Activated naive CD4-positive, alpha-beta T cell treated with anti-CD3 and anti-CD28 coated beads, Interleukin-2, amount 10 ng/mL, durations not matched to agents 7 days and 5 days (primary cell): Measurements from ENCODE around the gene KRT79.

ENCODE experiments used
- CTCF ChIA-PET: fragments of 350-600 bp; sonication (Branson Sonifier 250); formaldehyde crosslinking; loops from one replicate; lab custom pipeline; 2021; ENCODE audit warnings: antibody characterized with exemption; lab: Charles Lee
- DNase-seq: peaks from one replicate; pipeline ENCODE4 v3.0.0-alpha.2; 2020
- H3K27ac Mint-ChIP-seq: one replicate; pipeline ENCODE4 v1.8.0; 2021; ENCODE audit warnings: mild to moderate bottlenecking, moderate library complexity, mixed read lengths
- H3K27me3 Mint-ChIP-seq: one replicate; pipeline ENCODE4 v1.8.0; 2021; ENCODE audit warnings: mild to moderate bottlenecking, mixed read lengths
- H3K36me3 Mint-ChIP-seq: one replicate; pipeline ENCODE4 v1.8.0; 2021; ENCODE audit warnings: mixed read lengths
- H3K4me1 Mint-ChIP-seq: one replicate; pipeline ENCODE4 v1.8.0; 2021; ENCODE audit warnings: mixed read lengths
- H3K4me3 Mint-ChIP-seq: one replicate; pipeline ENCODE4 v1.8.0; 2021; ENCODE audit warnings: mild to moderate bottlenecking, moderate library complexity, mixed read lengths
- H3K9me3 Mint-ChIP-seq: one replicate; pipeline ENCODE4 v1.8.0; 2021; ENCODE audit warnings: mixed read lengths

Gene KRT79

DNA sequence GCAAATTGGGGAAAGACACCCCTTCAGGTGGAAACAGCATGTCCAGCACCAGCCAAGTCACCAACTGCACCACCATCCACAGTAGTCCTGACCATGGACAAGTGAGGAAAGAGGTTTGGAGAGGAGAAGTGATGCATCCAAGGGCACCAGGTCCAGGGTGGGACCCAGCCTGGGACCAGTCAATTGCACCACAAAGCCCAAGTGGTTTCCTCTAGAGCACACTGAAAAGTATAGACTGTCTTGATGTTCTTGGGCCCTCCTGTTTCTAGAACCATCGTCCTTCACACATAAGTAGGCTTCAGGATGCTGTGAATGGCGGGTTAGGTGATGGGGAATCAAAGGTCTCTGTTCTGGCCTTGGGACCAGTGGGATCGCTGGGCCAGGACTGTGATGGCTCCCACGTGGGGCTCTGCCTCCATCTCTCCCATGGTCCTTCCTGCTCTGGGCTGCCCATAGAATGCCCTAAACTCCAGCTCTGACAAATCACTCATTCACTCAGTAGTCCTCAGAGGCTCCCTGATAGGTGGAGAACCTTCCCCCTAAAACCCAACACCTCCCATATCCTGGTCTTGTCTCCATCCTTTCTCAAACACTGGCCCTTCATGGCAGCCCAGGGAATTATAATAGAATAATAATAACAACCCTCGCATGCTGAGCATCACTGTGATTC lies 9.2 kb downstream of the KRT79 start:
- H3K4me3 Mint-ChIP-seq: no peak overlapping the region
- DNase-seq: no peak
- H3K9me3 Mint-ChIP-seq: no peaks in the 10 kb centered on the region
- H3K4me1 Mint-ChIP-seq: no peaks in the 10 kb centered on the region
- H3K36me3 Mint-ChIP-seq: no peaks in the 10 kb centered on the region
- CTCF ChIA-PET: no interaction called here
- no peak overlapping the region for H3K27ac Mint-ChIP-seq
- H3K27me3 Mint-ChIP-seq: peaks cover 9% of the 10 kb centered on the region

- Mint-ChIP-seq H3K4me1 (no peaks in the 10 kb centered on the region), H3K27ac (no peak overlapping the region), H3K27me3 (peaks cover 9% of the 10 kb centered on the region), H3K9me3 (no peaks in the 10 kb centered on the region), H3K4me3 (no peak overlapping the region), H3K36me3 (no peaks in the 10 kb centered on the region)
- CTCF ChIA-PET: no interaction called here
- DNase-seq: no peak
These were observed 10.2 kb downstream of the KRT79 start for GRCh38 chr12:52823761-52824450.

GRCh38 chr12:52822771-52823510 lies 11.2 kb downstream of the KRT79 start:
- H3K4me1 Mint-ChIP-seq: peaks cover 3% of the 10 kb centered on the region
- no peak for DNase-seq
- no peaks in the 10 kb centered on the region for H3K9me3 Mint-ChIP-seq
- CTCF ChIA-PET: no interaction called here
- peaks cover 9% of the 10 kb centered on the region for H3K27me3 Mint-ChIP-seq
- no peak overlapping the region for H3K4me3 Mint-ChIP-seq
- H3K36me3 Mint-ChIP-seq: no peaks in the 10 kb centered on the region
- no peak overlapping the region for H3K27ac Mint-ChIP-seq

DNA sequence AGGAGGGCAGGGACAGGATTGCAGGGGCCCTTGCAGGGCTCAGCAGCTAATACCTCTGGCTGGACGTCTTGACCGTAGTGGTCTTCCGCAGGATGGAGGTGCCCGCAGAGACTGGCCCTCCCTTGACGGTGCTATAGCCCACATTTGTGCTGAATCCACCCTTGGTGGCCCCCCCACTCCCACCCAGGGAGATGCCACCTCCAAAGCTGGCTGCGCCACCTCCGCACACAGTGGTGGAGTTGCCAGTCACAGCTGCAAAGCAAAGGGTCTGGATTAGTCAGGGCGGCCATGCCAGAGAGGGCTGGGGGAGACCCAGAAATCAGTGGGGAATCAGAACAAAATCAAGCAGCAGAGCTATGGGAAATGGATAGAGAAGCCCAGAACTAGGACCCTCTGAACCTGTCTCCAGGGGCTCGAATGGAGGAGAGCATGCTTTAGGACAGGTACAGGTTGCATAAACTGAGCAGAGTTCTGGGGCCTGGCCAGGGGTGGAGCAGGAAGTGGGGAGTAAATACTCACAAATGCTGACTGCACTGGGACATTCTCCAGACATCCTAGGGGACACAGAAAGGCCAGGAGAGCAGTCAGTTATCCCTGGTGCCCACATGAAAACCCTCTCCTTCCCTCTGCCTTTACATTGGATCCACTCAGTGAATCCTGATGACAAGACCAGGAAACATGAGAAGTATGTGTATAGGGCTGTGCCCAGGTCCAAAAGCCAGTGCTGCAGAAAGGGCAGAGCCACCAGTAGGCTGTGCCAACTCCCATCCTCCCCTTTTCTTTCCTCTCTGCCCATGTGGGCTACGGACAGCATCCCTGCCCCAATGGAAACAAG lies 12.1 kb downstream of the KRT79 start:
- CTCF ChIA-PET: no interaction called here
- Mint-ChIP-seq H3K9me3 (no peaks in the 10 kb centered on the region), H3K36me3 (no peaks in the 10 kb centered on the region), H3K27me3 (peaks cover 8% of the 10 kb centered on the region), H3K4me1 (peaks cover 9% of the 10 kb centered on the region), H3K27ac (no peak overlapping the region), H3K4me3 (no peak overlapping the region)
- DNase-seq: no peak

- Mint-ChIP-seq H3K27ac (no peak overlapping the region), H3K4me1 (peaks cover 9% of the 10 kb centered on the region), H3K36me3 (no peaks in the 10 kb centered on the region), H3K27me3 (peaks cover 4% of the 10 kb centered on the region), H3K9me3 (no peaks in the 10 kb centered on the region), H3K4me3 (no peak overlapping the region)
- CTCF ChIA-PET: no interaction called here
- DNase-seq: no peak
These were observed 12.9 kb downstream of the KRT79 start for GRCh38 chr12:52821071-52821730.

- Mint-ChIP-seq H3K27me3 (peaks cover 4% of the 10 kb centered on the region), H3K4me1 (peaks cover 9% of the 10 kb centered on the region), H3K9me3 (no peaks in the 10 kb centered on the region), H3K27ac (no peak overlapping the region), H3K36me3 (no peaks in the 10 kb centered on the region), H3K4me3 (no peak overlapping the region)
- CTCF ChIA-PET: no interaction called here
- no peak for DNase-seq
These were observed 13.6 kb downstream of the KRT79 start for GRCh38 chr12:52820521-52820920.

- H3K9me3 Mint-ChIP-seq: no peaks in the 10 kb centered on the region
- H3K36me3 Mint-ChIP-seq: no peaks in the 10 kb centered on the region
- CTCF ChIA-PET: no interaction called here
- no peak overlapping the region for H3K4me3 Mint-ChIP-seq
- no peak overlapping the region for H3K27ac Mint-ChIP-seq
- H3K27me3 Mint-ChIP-seq: peaks cover 4% of the 10 kb centered on the region
- no peak for DNase-seq
- H3K4me1 Mint-ChIP-seq: peaks cover 9% of the 10 kb centered on the region
These were observed 14.2 kb downstream of the KRT79 start for GRCh38 chr12:52819731-52820510.

DNA sequence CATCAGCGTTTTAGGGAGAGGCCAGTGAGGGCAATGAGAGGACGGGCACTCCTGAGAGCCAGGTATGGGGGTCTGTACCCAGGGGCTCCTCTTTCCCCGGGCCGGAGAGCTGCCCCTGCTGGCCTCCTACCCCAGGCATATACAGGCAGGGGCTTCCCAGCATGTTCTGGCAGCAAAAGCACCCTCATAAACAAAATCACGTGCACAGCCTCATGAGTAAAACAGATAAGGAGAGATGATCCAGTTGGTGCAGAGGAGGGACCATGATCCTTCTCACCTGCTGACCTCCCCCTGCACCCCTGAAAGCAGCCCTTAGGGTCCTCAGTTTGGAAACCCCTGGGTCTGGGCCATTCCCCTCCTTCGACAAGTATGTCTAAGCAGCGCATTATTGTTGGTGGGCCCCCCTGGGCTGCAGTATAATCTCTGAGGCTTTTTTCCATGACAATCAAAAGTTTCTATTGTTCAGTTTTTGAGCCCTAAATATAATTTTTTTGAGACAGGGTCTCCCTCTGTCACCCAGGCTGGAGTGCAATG lies 15.2 kb downstream of the KRT79 start:
- Mint-ChIP-seq H3K27ac (no peak overlapping the region), H3K9me3 (no peaks in the 10 kb centered on the region), H3K27me3 (peaks cover 8% of the 10 kb centered on the region), H3K4me1 (peaks cover 9% of the 10 kb centered on the region), H3K4me3 (no peak overlapping the region), H3K36me3 (no peaks in the 10 kb centered on the region)
- CTCF ChIA-PET: no interaction called here
- DNase-seq: no peak

GRCh38 chr12:52818388-52818787 lies 15.7 kb downstream of the KRT79 start:
- Mint-ChIP-seq H3K4me1 (peaks cover 9% of the 10 kb centered on the region), H3K27ac (no peak overlapping the region), H3K9me3 (no peaks in the 10 kb centered on the region), H3K27me3 (peaks cover 11% of the 10 kb centered on the region), H3K36me3 (no peaks in the 10 kb centered on the region), H3K4me3 (no peak overlapping the region)
- DNase-seq: no peak
- CTCF ChIA-PET: interaction anchor here (1.4 kb wide), 1 partner anchor 61 kb away, joined by 4 read pairs; no protein-coding TSS in a partner anchor

DNA sequence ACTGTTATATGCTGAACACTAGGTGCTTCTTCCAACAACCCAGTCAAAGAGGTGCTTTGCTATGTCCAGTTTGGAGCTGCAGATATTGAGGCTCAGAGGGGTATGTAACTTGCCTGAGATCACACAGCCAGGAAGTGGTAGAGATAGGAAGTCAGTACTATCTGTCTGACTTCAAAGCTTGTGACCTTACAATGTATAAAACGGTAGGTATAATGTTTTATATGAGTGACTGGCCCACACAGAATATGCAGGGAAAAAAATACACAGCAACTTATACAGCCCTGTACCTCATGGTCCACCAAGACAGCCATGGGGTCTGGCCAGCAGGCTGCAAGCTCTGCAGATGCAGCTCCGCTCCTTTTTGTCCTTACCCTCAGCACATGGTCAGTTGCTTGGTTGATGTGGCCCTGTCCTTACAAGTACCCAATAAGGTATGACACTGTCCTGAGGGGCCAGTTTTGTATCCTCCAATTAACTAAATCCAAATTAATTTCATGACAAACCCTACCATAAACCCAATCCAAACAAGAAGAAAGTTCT lies 16.3 kb downstream of the KRT79 start:
- no peak for DNase-seq
- Mint-ChIP-seq H3K27ac (no peak overlapping the region), H3K36me3 (no peaks in the 10 kb centered on the region), H3K9me3 (no peaks in the 10 kb centered on the region), H3K27me3 (peaks cover 12% of the 10 kb centered on the region), H3K4me3 (no peak overlapping the region), H3K4me1 (peaks cover 9% of the 10 kb centered on the region)
- CTCF ChIA-PET: interaction anchor here (1.4 kb wide), 1 partner anchor 62 kb away, joined by 4 read pairs; no protein-coding TSS in a partner anchor

- Mint-ChIP-seq H3K4me1 (peaks cover 9% of the 10 kb centered on the region), H3K27ac (no peak overlapping the region), H3K4me3 (no peak overlapping the region), H3K27me3 (peaks cover 12% of the 10 kb centered on the region), H3K9me3 (no peaks in the 10 kb centered on the region), H3K36me3 (no peaks in the 10 kb centered on the region)
- no peak for DNase-seq
- CTCF ChIA-PET: interaction anchor here (1.4 kb wide), 1 partner anchor 62 kb away, joined by 4 read pairs; no protein-coding TSS in a partner anchor
These were observed 17.0 kb downstream of the KRT79 start for GRCh38 chr12:52817003-52817698.
